GM12878 (cell line): Measurements from ENCODE around the gene ADCY1. TPM values are rescaled to one million over a fixed set of nuclear protein-coding genes. Genes with fewer than 3 reads are reported as not detected.

Source experiments
- ATAC-seq: fragments of 200-7000 bp; cut with Tn5 transposase; 3 replicates; pipeline ENCODE4 v1.9.1; 2020; ENCODE audit warnings: mild to moderate bottlenecking, moderate library complexity
- BruUV-seq: library from RNA; stranded (reverse); fragments of 400-500 nt; replicated peaks from 2 replicates; lab custom pipeline; 2021; lab: Mats Ljungman, UMichigan
- CTCF ChIA-PET: fragments of 300-600 bp; sonication (Branson Sonifier 250); formaldehyde crosslinking; extraction: SDS; loops from one replicate; lab custom pipeline; 2021; ENCODE audit warnings: inconsistent platforms; lab: Yijun Ruan, JAX
- POLR2A ChIA-PET: fragments of 350-600 bp; formaldehyde crosslinking; extraction: SDS; loops from one replicate; lab custom pipeline; 2021; ENCODE audit warnings: inconsistent platforms; lab: Charles Lee
- RAD21 ChIA-PET: fragments of 300-600 bp; sonication (Branson Sonifier 250); formaldehyde crosslinking; loops from one replicate; lab custom pipeline; 2023; ENCODE audit warnings: antibody characterized with exemption; ENCODE audit not compliant: unreplicated experiment; lab: Charles Lee
- SMC1A ChIA-PET: fragments of 300-600 bp; sonication (Branson Sonifier 250); formaldehyde crosslinking; loops from one replicate; lab custom pipeline; 2023; ENCODE audit not compliant: unreplicated experiment, uncharacterized antibody; lab: Charles Lee
- DNase-seq: peaks from one replicate; pipeline ENCODE4 v3.0.0-alpha.2; 2011; ENCODE audit warnings: low read depth, low spot score
- FAIRE-seq: peaks from 3 replicates; lab custom pipeline; 2011; peaks lifted over from hg19 to GRCh38; lab: Jason Lieb, UNC
- H2AFZ ChIP-seq: 2 replicates; pipeline ENCODE4 v1.6.0; 2011; ENCODE audit warnings: low read depth, low read length, control low read depth; ENCODE audit not compliant: control insufficient read depth
- H3K27ac ChIP-seq: 2 replicates; pipeline ENCODE4 v1.5.1; 2011; ENCODE audit warnings: control low read depth; ENCODE audit not compliant: control insufficient read depth, insufficient read depth
- H3K27me3 ChIP-seq, 2 experiments: replicated peaks in 1 of 2; 2 replicates each; pipeline versions ENCODE4 v1.6.0 to v1.6.1; 2011; ENCODE audit warnings: low read length in 1 of 2; ENCODE audit not compliant: control insufficient read depth in 2 of 2, insufficient read depth in 2 of 2
- H3K36me3 ChIP-seq, 2 experiments: 2 replicates each; pipeline ENCODE4 v1.5.1; 2011; ENCODE audit warnings: low read length in 1 of 2; ENCODE audit not compliant: control insufficient read depth in 2 of 2, insufficient read depth in 2 of 2
- H3K4me1 ChIP-seq: 2 replicates; pipeline ENCODE4 v1.6.1; 2011; ENCODE audit warnings: mild to moderate bottlenecking, low read length, moderate library complexity, mixed read lengths; ENCODE audit not compliant: control insufficient read depth, insufficient read depth
- H3K4me2 ChIP-seq: 2 replicates; pipeline ENCODE4 v1.6.0; 2011; ENCODE audit warnings: control low read depth; ENCODE audit not compliant: control insufficient read depth, insufficient read depth
- H3K4me3 ChIP-seq: fragments of 200-600 bp; sonication (generic); 2 replicates; pipeline ENCODE4 v1.5.1; 2016
- H3K79me2 ChIP-seq: 2 replicates; pipeline ENCODE4 v1.6.0; 2011; ENCODE audit warnings: low read length; ENCODE audit not compliant: control insufficient read depth, insufficient read depth
- H3K9ac ChIP-seq: 2 replicates; pipeline ENCODE4 v1.8.0; 2011; ENCODE audit warnings: low read length, control low read depth, mixed read lengths; ENCODE audit not compliant: control insufficient read depth, insufficient read depth
- H3K9me3 ChIP-seq: replicated peaks from 3 replicates; pipeline ENCODE4 v1.5.1; 2011; ENCODE audit warnings: mild to moderate bottlenecking, low read length; ENCODE audit not compliant: control insufficient read depth, insufficient read depth
- H4K20me1 ChIP-seq: 2 replicates; pipeline ENCODE4 v1.6.0; 2011; ENCODE audit not compliant: control insufficient read depth, insufficient read depth
- ETV6 ChIP-seq, 2 experiments: fragments of 450-650 bp in 1 of 2; IDR thresholded peaks in 1 of 2; conservative IDR thresholded peaks in 1 of 2; 2 replicates each; pipeline ENCODE4 v1.6.1; 2014; ENCODE audit warnings: antibody characterized with exemption in 1 of 2, borderline replicate concordance in 1 of 2, low read depth in 1 of 2, mild to moderate bottlenecking in 1 of 2, moderate library complexity in 1 of 2
- HCFC1 ChIP-seq: fragments of 150-350 bp; IDR thresholded peaks from 2 replicates; pipeline ENCODE4 v1.6.1; 2014; ENCODE audit warnings: low read length
- MTA2 ChIP-seq: fragments of 450-650 bp; IDR thresholded peaks from 2 replicates; pipeline ENCODE4 v1.6.1; 2016; ENCODE audit warnings: low read depth, mild to moderate bottlenecking, moderate library complexity
- NFXL1 ChIP-seq: fragments of 450-650 bp; IDR thresholded peaks from 2 replicates; pipeline ENCODE4 v1.6.1; 2017; ENCODE audit warnings: antibody characterized with exemption, mild to moderate bottlenecking, borderline replicate concordance
- NFYB ChIP-seq: IDR thresholded peaks from 2 replicates; pipeline ENCODE4 v1.6.1; 2011; ENCODE audit warnings: low read depth, mild to moderate bottlenecking, low read length, improper control_type of control experiment, moderate library complexity; ENCODE audit not compliant: insufficient read depth
- NR2C1 ChIP-seq: fragments of 450-650 bp; IDR thresholded peaks from 2 replicates; pipeline ENCODE4 v1.6.1; 2017; ENCODE audit warnings: antibody characterized with exemption, mild to moderate bottlenecking, moderate library complexity
- NRF1 ChIP-seq: conservative IDR thresholded peaks from 2 replicates; pipeline ENCODE4 v1.6.1; 2011; ENCODE audit warnings: mild to moderate bottlenecking, low read depth, low read length, improper control_type of control experiment
- RELA ChIP-seq: fragments of 450-650 bp; IDR thresholded peaks from 2 replicates; pipeline ENCODE4 v1.8.0; 2014; ENCODE audit warnings: borderline replicate concordance; ENCODE audit not compliant: partially characterized antibody
- SUZ12 ChIP-seq: fragments of 200-600 bp; sonication (generic); IDR thresholded peaks from one replicate; pipeline ENCODE4 v1.6.1; 2018; ENCODE audit warnings: antibody characterized with exemption, mild to moderate bottlenecking; ENCODE audit not compliant: unreplicated experiment
- TARDBP ChIP-seq: IDR thresholded peaks from 2 replicates; pipeline ENCODE4 v1.6.1; 2016; ENCODE audit warnings: borderline replicate concordance
- WGBS: methylation state at CpG from one replicate; pipeline ENCODE4 v1.1.6; 2016; ENCODE audit warnings: low lambda C conversion rate; ENCODE audit not compliant: insufficient replicate concordance, insufficient coverage; ENCODE audit errors: missing lambda C conversion rate; 5-methylcytosine and 5-hydroxymethylcytosine counted together
- in situ Hi-C: fragments of 300-500 bp; cut with MboI; formaldehyde crosslinking; loops from 9 replicates; pipeline ENCODE4 v1.14.3; 2018; ENCODE audit warnings: mixed read lengths
- intact Hi-C: fragments of 100-400 bp; cut with micrococcal nuclease; formaldehyde crosslinking; loops from one replicate; pipeline ENCODE4 v1.14.2; 2022; ENCODE audit not compliant: unreplicated experiment
- polyA plus RNA-seq, 11 experiments: library from polyadenylated mRNA; depleted of rRNA in 4 of 11; unstranded in 6 of 11; stranded (reverse) in 5 of 11; fragments of >200 nt; fragmentation: Nextera tagmentation in 4 of 11; fragmentation: Illumina TruSeq in 1 of 11; extraction: Ambion mirVana in 4 of 11; extraction: Trizol in 1 of 11; gene quantifications; 1 replicate in 1 of 11; 2 replicates in 10 of 11; pipeline versions ENCODE4 v1.2.1 to v1.2.3, GENCODE V29; 2011 to 2016; ENCODE audit warnings: inconsistent platforms in 2 of 11, missing spikeins in 2 of 11, low read depth in 1 of 11
- total RNA-seq, 4 experiments: library from RNA; depleted of rRNA in 3 of 4; stranded (reverse); fragments of >200 nt in 3 of 4; fragmentation: Illumina TruSeq in 1 of 4; extraction: Trizol in 1 of 4; gene quantifications; 2 replicates each; pipeline versions ENCODE4 v1.2.1 to v1.2.3, GENCODE V29; 2013 to 2021
- TF ChIP-seq, protein P1 (sequence below): fragments of 450-650 bp; IDR thresholded peaks from 2 replicates; pipeline ENCODE4 v1.6.1; 2018; ENCODE audit warnings: borderline replicate concordance, mild to moderate bottlenecking; ENCODE audit not compliant: partially characterized antibody
- TF ChIP-seq, protein P2 (sequence below): IDR thresholded peaks from 2 replicates; pipeline ENCODE4 v1.6.1; 2012; ENCODE audit warnings: low read depth, low read length, improper control_type of control experiment
- TF ChIP-seq, protein P3 (sequence below): fragments of 450-650 bp; formaldehyde crosslinking; IDR thresholded peaks from 2 replicates; pipeline ENCODE4 v1.4.0; 2022; ENCODE audit warnings: mild to moderate bottlenecking, moderate library complexity
- TF ChIP-seq, protein P4 (sequence below): IDR thresholded peaks from 2 replicates; pipeline ENCODE4 v1.6.1; 2011; ENCODE audit warnings: low read depth, low read length, improper control_type of control experiment, borderline replicate concordance

The ADCY1 gene
- total and polyA plus RNA-seq, 10 of the 15 experiments (the other 5 are each of a cell fraction or from before 2014, with no cell fraction given): 0.13 to 1.4 (median 0.45) TPM; not detected in 1

DNA sequence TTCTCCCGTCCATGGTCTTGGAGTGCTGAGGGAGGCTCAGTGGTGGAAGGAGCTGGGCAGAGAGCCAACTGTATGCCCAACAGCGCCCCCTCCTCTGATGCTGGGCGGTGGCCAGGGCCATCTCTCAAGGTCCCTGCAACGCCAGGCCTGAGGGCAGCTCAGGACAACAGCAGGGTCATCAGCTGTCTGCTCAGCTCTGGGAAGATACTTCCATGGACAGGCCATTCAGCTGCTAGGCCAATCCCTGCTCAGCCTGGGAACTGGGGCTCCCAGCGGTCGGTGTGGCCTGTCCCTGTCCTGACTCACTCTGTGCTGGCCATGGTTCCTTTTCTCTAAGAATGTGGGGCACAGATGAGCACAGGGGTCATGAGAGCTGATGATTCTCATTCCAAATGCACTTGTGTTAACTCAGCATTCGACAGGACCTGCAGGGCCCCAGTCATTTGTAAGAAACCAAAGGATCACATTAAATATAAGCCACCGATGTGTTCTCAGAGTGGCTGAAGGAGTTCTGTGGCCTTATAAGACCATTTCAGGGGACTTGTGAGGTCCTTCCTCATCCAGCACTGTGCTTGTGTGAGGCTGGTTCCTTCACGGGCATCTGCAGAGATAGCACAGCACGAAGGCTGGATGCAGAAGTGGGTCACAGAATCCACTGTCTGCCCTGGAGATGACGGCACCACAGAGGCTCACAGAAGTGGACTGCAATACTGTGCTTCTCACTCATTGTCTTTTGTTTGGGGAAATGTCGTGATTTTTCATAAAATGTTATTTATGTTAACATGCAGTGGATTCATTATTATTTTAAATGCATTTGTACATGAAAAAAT, 73.0 kb downstream of the ADCY1 start:
- RAD21 ChIA-PET: no interaction called here
- intact Hi-C loops (no loop called here), in situ Hi-C loops (no loop called here)
- Histone ChIP-seq H3K27me3 (no peaks in the 10 kb centered on the region), H3K9ac (no peak overlapping the region), H4K20me1 (no peaks in the 10 kb centered on the region), H3K4me2 (no peak overlapping the region), H3K79me2 (no peaks in the 10 kb centered on the region), H3K4me1 (peaks cover 1% of the 10 kb centered on the region), H3K36me3 (no peaks in the 10 kb centered on the region), H3K27ac (no peak overlapping the region), H3K4me3 (no peak overlapping the region), H2AFZ (no peak overlapping the region), H3K9me3 (no peaks in the 10 kb centered on the region)
- SMC1A ChIA-PET: no interaction called here
- DNase-seq (no peak), ATAC-seq (no peak), FAIRE-seq (no peak)
- 50% methylated on average over 12 of the region's 12 CpGs for WGBS
- no TSS peak for BruUV-seq
- TF ChIP-seq MTA2 (no peak), TARDBP (no peak), SUZ12 (no peak), RELA (no peak), NR2C1 (no peak), HCFC1 (no peak), NRF1 (no peak), NFXL1 (no peak), NFYB (no peak), ETV6 (conservative IDR thresholded peaks at IDR 0.05 in 1 of 2, IDR thresholded peaks at IDR 0.05 in 1 of 2; ENCODE audit: borderline replicate concordance in 1 of 2, low read depth in 1 of 2) (no peak)
- TF ChIP-seq, protein P1, sequence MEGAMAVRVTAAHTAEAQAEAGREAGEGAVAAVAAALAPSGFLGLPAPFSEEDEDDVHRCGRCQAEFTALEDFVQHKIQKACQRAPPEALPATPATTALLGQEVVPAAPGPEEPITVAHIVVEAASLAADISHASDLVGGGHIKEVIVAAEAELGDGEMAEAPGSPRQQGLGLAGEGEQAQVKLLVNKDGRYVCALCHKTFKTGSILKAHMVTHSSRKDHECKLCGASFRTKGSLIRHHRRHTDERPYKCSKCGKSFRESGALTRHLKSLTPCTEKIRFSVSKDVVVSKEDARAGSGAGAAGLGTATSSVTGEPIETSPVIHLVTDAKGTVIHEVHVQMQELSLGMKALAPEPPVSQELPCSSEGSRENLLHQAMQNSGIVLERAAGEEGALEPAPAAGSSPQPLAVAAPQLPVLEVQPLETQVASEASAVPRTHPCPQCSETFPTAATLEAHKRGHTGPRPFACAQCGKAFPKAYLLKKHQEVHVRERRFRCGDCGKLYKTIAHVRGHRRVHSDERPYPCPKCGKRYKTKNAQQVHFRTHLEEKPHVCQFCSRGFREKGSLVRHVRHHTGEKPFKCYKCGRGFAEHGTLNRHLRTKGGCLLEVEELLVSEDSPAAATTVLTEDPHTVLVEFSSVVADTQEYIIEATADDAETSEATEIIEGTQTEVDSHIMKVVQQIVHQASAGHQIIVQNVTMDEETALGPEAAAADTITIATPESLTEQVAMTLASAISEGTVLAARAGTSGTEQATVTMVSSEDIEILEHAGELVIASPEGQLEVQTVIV: no peak
- TF ChIP-seq, protein P2, sequence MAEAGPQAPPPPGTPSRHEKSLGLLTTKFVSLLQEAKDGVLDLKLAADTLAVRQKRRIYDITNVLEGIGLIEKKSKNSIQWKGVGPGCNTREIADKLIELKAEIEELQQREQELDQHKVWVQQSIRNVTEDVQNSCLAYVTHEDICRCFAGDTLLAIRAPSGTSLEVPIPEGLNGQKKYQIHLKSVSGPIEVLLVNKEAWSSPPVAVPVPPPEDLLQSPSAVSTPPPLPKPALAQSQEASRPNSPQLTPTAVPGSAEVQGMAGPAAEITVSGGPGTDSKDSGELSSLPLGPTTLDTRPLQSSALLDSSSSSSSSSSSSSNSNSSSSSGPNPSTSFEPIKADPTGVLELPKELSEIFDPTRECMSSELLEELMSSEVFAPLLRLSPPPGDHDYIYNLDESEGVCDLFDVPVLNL: no peak
- TF ChIP-seq, protein P3, sequence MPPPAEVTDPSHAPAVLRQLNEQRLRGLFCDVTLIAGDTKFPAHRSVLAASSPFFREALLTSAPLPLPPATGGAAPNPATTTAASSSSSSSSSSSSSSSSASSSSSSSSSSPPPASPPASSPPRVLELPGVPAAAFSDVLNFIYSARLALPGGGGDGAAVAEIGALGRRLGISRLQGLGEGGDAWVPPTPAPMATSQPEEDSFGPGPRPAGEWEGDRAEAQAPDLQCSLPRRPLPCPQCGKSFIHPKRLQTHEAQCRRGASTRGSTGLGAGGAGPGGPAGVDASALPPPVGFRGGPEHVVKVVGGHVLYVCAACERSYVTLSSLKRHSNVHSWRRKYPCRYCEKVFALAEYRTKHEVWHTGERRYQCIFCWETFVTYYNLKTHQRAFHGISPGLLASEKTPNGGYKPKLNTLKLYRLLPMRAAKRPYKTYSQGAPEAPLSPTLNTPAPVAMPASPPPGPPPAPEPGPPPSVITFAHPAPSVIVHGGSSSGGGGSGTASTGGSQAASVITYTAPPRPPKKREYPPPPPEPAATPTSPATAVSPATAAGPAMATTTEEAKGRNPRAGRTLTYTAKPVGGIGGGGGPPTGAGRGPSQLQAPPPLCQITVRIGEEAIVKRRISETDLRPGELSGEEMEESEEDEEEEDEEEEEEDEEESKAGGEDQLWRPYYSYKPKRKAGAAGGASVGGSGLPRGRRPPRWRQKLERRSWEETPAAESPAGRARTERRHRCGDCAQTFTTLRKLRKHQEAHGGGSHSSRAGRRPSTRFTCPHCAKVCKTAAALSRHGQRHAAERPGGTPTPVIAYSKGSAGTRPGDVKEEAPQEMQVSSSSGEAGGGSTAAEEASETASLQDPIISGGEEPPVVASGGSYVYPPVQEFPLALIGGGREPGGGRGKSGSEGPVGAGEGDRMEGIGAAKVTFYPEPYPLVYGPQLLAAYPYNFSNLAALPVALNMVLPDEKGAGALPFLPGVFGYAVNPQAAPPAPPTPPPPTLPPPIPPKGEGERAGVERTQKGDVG: no peak
- TF ChIP-seq, protein P4, sequence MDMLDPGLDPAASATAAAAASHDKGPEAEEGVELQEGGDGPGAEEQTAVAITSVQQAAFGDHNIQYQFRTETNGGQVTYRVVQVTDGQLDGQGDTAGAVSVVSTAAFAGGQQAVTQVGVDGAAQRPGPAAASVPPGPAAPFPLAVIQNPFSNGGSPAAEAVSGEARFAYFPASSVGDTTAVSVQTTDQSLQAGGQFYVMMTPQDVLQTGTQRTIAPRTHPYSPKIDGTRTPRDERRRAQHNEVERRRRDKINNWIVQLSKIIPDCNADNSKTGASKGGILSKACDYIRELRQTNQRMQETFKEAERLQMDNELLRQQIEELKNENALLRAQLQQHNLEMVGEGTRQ: no peak
- CTCF ChIA-PET: no interaction called here
- POLR2A ChIA-PET: no interaction called here
